GM12878 (cell line): Measurements from ENCODE around the gene KIRREL3. TPM values are rescaled to one million over a fixed set of nuclear protein-coding genes. Genes with fewer than 3 reads are reported as not detected.

Source experiments
- ATAC-seq: fragments of 200-7000 bp; cut with Tn5 transposase; 3 replicates; pipeline ENCODE4 v1.9.1; 2020; ENCODE audit warnings: mild to moderate bottlenecking, moderate library complexity
- BruUV-seq: library from RNA; stranded (reverse); fragments of 400-500 nt; replicated peaks from 2 replicates; lab custom pipeline; 2021; lab: Mats Ljungman, UMichigan
- CTCF ChIA-PET: fragments of 300-600 bp; sonication (Branson Sonifier 250); formaldehyde crosslinking; extraction: SDS; loops from one replicate; lab custom pipeline; 2021; ENCODE audit warnings: inconsistent platforms; lab: Yijun Ruan, JAX
- POLR2A ChIA-PET: fragments of 350-600 bp; formaldehyde crosslinking; extraction: SDS; loops from one replicate; lab custom pipeline; 2021; ENCODE audit warnings: inconsistent platforms; lab: Charles Lee
- RAD21 ChIA-PET: fragments of 300-600 bp; sonication (Branson Sonifier 250); formaldehyde crosslinking; loops from one replicate; lab custom pipeline; 2023; ENCODE audit warnings: antibody characterized with exemption; ENCODE audit not compliant: unreplicated experiment; lab: Charles Lee
- SMC1A ChIA-PET: fragments of 300-600 bp; sonication (Branson Sonifier 250); formaldehyde crosslinking; loops from one replicate; lab custom pipeline; 2023; ENCODE audit not compliant: unreplicated experiment, uncharacterized antibody; lab: Charles Lee
- DNase-seq: peaks from one replicate; pipeline ENCODE4 v3.0.0-alpha.2; 2011; ENCODE audit warnings: low read depth, low spot score
- FAIRE-seq: peaks from 3 replicates; lab custom pipeline; 2011; peaks lifted over from hg19 to GRCh38; lab: Jason Lieb, UNC
- H2AFZ ChIP-seq: 2 replicates; pipeline ENCODE4 v1.6.0; 2011; ENCODE audit warnings: low read depth, low read length, control low read depth; ENCODE audit not compliant: control insufficient read depth
- H3K27ac ChIP-seq: 2 replicates; pipeline ENCODE4 v1.5.1; 2011; ENCODE audit warnings: control low read depth; ENCODE audit not compliant: control insufficient read depth, insufficient read depth
- H3K27me3 ChIP-seq, 2 experiments: replicated peaks in 1 of 2; 2 replicates each; pipeline versions ENCODE4 v1.6.0 to v1.6.1; 2011; ENCODE audit warnings: low read length in 1 of 2; ENCODE audit not compliant: control insufficient read depth in 2 of 2, insufficient read depth in 2 of 2
- H3K36me3 ChIP-seq, 2 experiments: 2 replicates each; pipeline ENCODE4 v1.5.1; 2011; ENCODE audit warnings: low read length in 1 of 2; ENCODE audit not compliant: control insufficient read depth in 2 of 2, insufficient read depth in 2 of 2
- H3K4me1 ChIP-seq: 2 replicates; pipeline ENCODE4 v1.6.1; 2011; ENCODE audit warnings: mild to moderate bottlenecking, low read length, moderate library complexity, mixed read lengths; ENCODE audit not compliant: control insufficient read depth, insufficient read depth
- H3K4me2 ChIP-seq: 2 replicates; pipeline ENCODE4 v1.6.0; 2011; ENCODE audit warnings: control low read depth; ENCODE audit not compliant: control insufficient read depth, insufficient read depth
- H3K4me3 ChIP-seq: fragments of 200-600 bp; sonication (generic); 2 replicates; pipeline ENCODE4 v1.5.1; 2016
- H3K79me2 ChIP-seq: 2 replicates; pipeline ENCODE4 v1.6.0; 2011; ENCODE audit warnings: low read length; ENCODE audit not compliant: control insufficient read depth, insufficient read depth
- H3K9ac ChIP-seq: 2 replicates; pipeline ENCODE4 v1.8.0; 2011; ENCODE audit warnings: low read length, control low read depth, mixed read lengths; ENCODE audit not compliant: control insufficient read depth, insufficient read depth
- H3K9me3 ChIP-seq: replicated peaks from 3 replicates; pipeline ENCODE4 v1.5.1; 2011; ENCODE audit warnings: mild to moderate bottlenecking, low read length; ENCODE audit not compliant: control insufficient read depth, insufficient read depth
- H4K20me1 ChIP-seq: 2 replicates; pipeline ENCODE4 v1.6.0; 2011; ENCODE audit not compliant: control insufficient read depth, insufficient read depth
- ATF7 ChIP-seq: fragments of 450-650 bp; IDR thresholded peaks from 2 replicates; pipeline ENCODE4 v1.6.1; 2016; ENCODE audit warnings: low read depth, mild to moderate bottlenecking
- CHD4 ChIP-seq: fragments of 200-600 bp; sonication (generic); IDR thresholded peaks from 2 replicates; pipeline ENCODE4 v1.6.1; 2016; ENCODE audit warnings: mild to moderate bottlenecking
- E4F1 ChIP-seq: fragments of 450-650 bp; IDR thresholded peaks from 2 replicates; pipeline ENCODE4 v1.6.1; 2018; ENCODE audit warnings: borderline replicate concordance, mild to moderate bottlenecking; ENCODE audit not compliant: partially characterized antibody
- MAX ChIP-seq: IDR thresholded peaks from 2 replicates; pipeline ENCODE4 v1.6.1; 2012; ENCODE audit warnings: low read depth, low read length, improper control_type of control experiment
- MLLT1 ChIP-seq: fragments of 450-650 bp; IDR thresholded peaks from 2 replicates; pipeline ENCODE4 v1.6.1; 2016; ENCODE audit warnings: mild to moderate bottlenecking
- SMC3 ChIP-seq: IDR thresholded peaks from 2 replicates; pipeline ENCODE4 v1.6.1; 2011; ENCODE audit warnings: low read length, improper control_type of control experiment, borderline replicate concordance
- ZBTB4 ChIP-seq: fragments of 450-650 bp; formaldehyde crosslinking; IDR thresholded peaks from 2 replicates; pipeline ENCODE4 v1.4.0; 2022; ENCODE audit warnings: mild to moderate bottlenecking, moderate library complexity
- WGBS: methylation state at CpG from one replicate; pipeline ENCODE4 v1.1.6; 2016; ENCODE audit warnings: low lambda C conversion rate; ENCODE audit not compliant: insufficient replicate concordance, insufficient coverage; ENCODE audit errors: missing lambda C conversion rate; 5-methylcytosine and 5-hydroxymethylcytosine counted together
- in situ Hi-C: fragments of 300-500 bp; cut with MboI; formaldehyde crosslinking; loops from 9 replicates; pipeline ENCODE4 v1.14.3; 2018; ENCODE audit warnings: mixed read lengths
- intact Hi-C: fragments of 100-400 bp; cut with micrococcal nuclease; formaldehyde crosslinking; loops from one replicate; pipeline ENCODE4 v1.14.2; 2022; ENCODE audit not compliant: unreplicated experiment
- polyA plus RNA-seq, 11 experiments: library from polyadenylated mRNA; depleted of rRNA in 4 of 11; unstranded in 6 of 11; stranded (reverse) in 5 of 11; fragments of >200 nt; fragmentation: Nextera tagmentation in 4 of 11; fragmentation: Illumina TruSeq in 1 of 11; extraction: Ambion mirVana in 4 of 11; extraction: Trizol in 1 of 11; gene quantifications; 1 replicate in 1 of 11; 2 replicates in 10 of 11; pipeline versions ENCODE4 v1.2.1 to v1.2.3, GENCODE V29; 2011 to 2016; ENCODE audit warnings: inconsistent platforms in 2 of 11, missing spikeins in 2 of 11, low read depth in 1 of 11
- total RNA-seq, 4 experiments: library from RNA; depleted of rRNA in 3 of 4; stranded (reverse); fragments of >200 nt in 3 of 4; fragmentation: Illumina TruSeq in 1 of 4; extraction: Trizol in 1 of 4; gene quantifications; 2 replicates each; pipeline versions ENCODE4 v1.2.1 to v1.2.3, GENCODE V29; 2013 to 2021

The KIRREL3 gene
- total and polyA plus RNA-seq, 10 of the 15 experiments (the other 5 are each of a cell fraction or from before 2014, with no cell fraction given), result under 0.01 TPM; not detected in 9

GRCh38 chr11:126819194-126819593 is 181.4 kb downstream of the KIRREL3 start:
- Histone ChIP-seq H3K4me1 (no peaks in the 10 kb centered on the region), H3K4me2 (no peak overlapping the region), H3K9me3 (no peaks in the 10 kb centered on the region), H3K4me3 (no peak overlapping the region), H4K20me1 (no peaks in the 10 kb centered on the region), H3K27me3 (peaks cover 0 to 1% of the 10 kb centered on the region in 2 experiments; a peak in 2 of 4 replicates), H3K27ac (no peak overlapping the region), H3K79me2 (no peaks in the 10 kb centered on the region), H3K36me3 (no peaks in the 10 kb centered on the region), H3K9ac (no peak overlapping the region), H2AFZ (no peak overlapping the region)
- 16% methylated on average over 10 of the region's 10 CpGs for WGBS
- ChIA-PET SMC1A (no interaction called here), POLR2A (no interaction called here), CTCF (no interaction called here), RAD21 (no interaction called here)
- in situ Hi-C loops, result no loop called here
- TF ChIP-seq ZBTB4 (CRISPR knock-in tag) (no peak), SMC3 (no peak), MLLT1 (no peak), E4F1 (no peak), ATF7 (no peak), MAX (no peak), CHD4 (no peak)
- intact Hi-C loops, result no loop called here
- ATAC-seq, result no peak
- DNase-seq, result no peak
- BruUV-seq, result no TSS peak
- no peak for FAIRE-seq
